Activated CD8-positive, alpha-beta T cell treated with anti-CD3 and anti-CD28 coated beads, Interleukin-2, amount 10 ng/mL, durations not matched to agents 7 days and 5 days (primary cell): ENCODE measurements around the gene OLFML2A. TPM values are rescaled to one million over a fixed set of nuclear protein-coding genes. Genes with fewer than 3 reads are reported as not detected.
A peak's percentile ranks its signal among the peaks of the same experiment; 100 is the strongest.

Source experiments
- ATAC-seq: fragments of 150-1000 bp; cut with Tn5 transposase; one replicate; pipeline ENCODE4 v1.10.0; 2021; ENCODE audit warnings: moderate library complexity
- CTCF ChIA-PET: fragments of 350-600 bp; sonication (Branson Sonifier 250); formaldehyde crosslinking; loops from one replicate; lab custom pipeline; 2021; ENCODE audit warnings: antibody characterized with exemption; lab: Charles Lee
- POLR2A ChIA-PET: fragments of 350-600 bp; sonication (Branson Sonifier 250); formaldehyde crosslinking; loops from one replicate; lab custom pipeline; 2021; ENCODE audit warnings: antibody characterized with exemption; lab: Charles Lee
- DNase-seq: peaks from one replicate; pipeline ENCODE4 v3.0.0-alpha.2; 2020
- H3K27ac Mint-ChIP-seq: one replicate; pipeline ENCODE4 v1.8.0; 2021; ENCODE audit warnings: mild to moderate bottlenecking, mixed read lengths
- H3K27me3 Mint-ChIP-seq: one replicate; pipeline ENCODE4 v1.8.0; 2021; ENCODE audit warnings: low read depth, mixed read lengths
- H3K36me3 Mint-ChIP-seq: one replicate; pipeline ENCODE4 v1.8.0; 2021; ENCODE audit warnings: low read depth, mixed read lengths
- H3K4me1 Mint-ChIP-seq: one replicate; pipeline ENCODE4 v1.8.0; 2021; ENCODE audit warnings: low read depth, mixed read lengths
- H3K4me3 Mint-ChIP-seq: one replicate; pipeline ENCODE4 v1.8.0; 2021; ENCODE audit warnings: mild to moderate bottlenecking, mixed read lengths
- H3K9me3 Mint-ChIP-seq: one replicate; pipeline ENCODE4 v1.8.0; 2022; ENCODE audit warnings: mixed read lengths; ENCODE audit not compliant: insufficient read depth
- total RNA-seq, 2 experiments: library from RNA; stranded (reverse); gene quantifications; one replicate each; pipeline ENCODE4 v1.2.3, GENCODE V29; 2021

OLFML2A gene
- total RNA-seq, 2 experiments from 2014 or later = not detected

GRCh38 chr9:124846969-124847368 lies 70.0 kb downstream of the OLFML2A start:
- H3K27me3 Mint-ChIP-seq = peaks cover 6% of the 10 kb centered on the region
- POLR2A ChIA-PET = no interaction called here
- no peaks in the 10 kb centered on the region for H3K9me3 Mint-ChIP-seq

GRCh38 chr9:124849801-124850200 lies 72.9 kb downstream of the OLFML2A start:
- no peaks in the 10 kb centered on the region for H3K9me3 Mint-ChIP-seq
- peaks cover 7% of the 10 kb centered on the region for H3K4me1 Mint-ChIP-seq
- DNase-seq = no peak
- POLR2A ChIA-PET = interaction anchor here (0.8 kb wide), 1 partner anchor 74 kb away, joined by 3 read pairs; no protein-coding TSS in a partner anchor
- peaks cover 6% of the 10 kb centered on the region for H3K27me3 Mint-ChIP-seq
- CTCF ChIA-PET = interaction anchor here (1.0 to 10.0 kb wide), 2 partner anchors 63 to 76 kb away, joined by 4 to 316 read pairs; partner anchors contain the start of genes NR6A1 and OLFML2A
- ATAC-seq = no peak
- H3K36me3 Mint-ChIP-seq = no peaks in the 10 kb centered on the region
- no peak overlapping the region for H3K4me3 Mint-ChIP-seq
- no peak overlapping the region for H3K27ac Mint-ChIP-seq

More at GRCh38 chr9:124846969-124847368, 70.0 kb downstream of the OLFML2A start:
- Mint-ChIP-seq H3K36me3 (no peaks in the 10 kb centered on the region), H3K4me1 (no peaks in the 10 kb centered on the region), H3K4me3 (no peak overlapping the region), H3K27ac (no peak overlapping the region)
- DNase-seq (no peak), ATAC-seq (no peak)
- CTCF ChIA-PET = interaction anchor here (1.1 to 1.4 kb wide), 2 partner anchors 72 to 74 kb away, joined by 3 to 7 read pairs; no protein-coding TSS in a partner anchor

GRCh38 chr9:124852121-124852828 lies 75.3 kb downstream of the OLFML2A start:
- DNase-seq (no peak), ATAC-seq (no peak)
- peak overlapping the region; percentile 61 for H3K4me3 Mint-ChIP-seq
- peaks cover 6% of the 10 kb centered on the region for H3K36me3 Mint-ChIP-seq
- H3K9me3 Mint-ChIP-seq = no peaks in the 10 kb centered on the region
- ChIA-PET CTCF (interaction anchor here (0.7 to 10.0 kb wide), 29 partner anchors 9 to 523 kb away, joined by 3 to 316 read pairs (median 5); partner anchors contain the start of genes ARPC5L, NR6A1, OLFML2A and RPL35), POLR2A (interaction anchor here (0.6 to 1.6 kb wide), 5 partner anchors 9 to 390 kb away, joined by 3 to 11 read pairs (median 4); partner anchors contain the start of genes ARPC5L, NR6A1 and RPL35)
- peaks cover 6% of the 10 kb centered on the region for H3K27me3 Mint-ChIP-seq
- H3K4me1 Mint-ChIP-seq = peaks cover 7% of the 10 kb centered on the region
- H3K27ac Mint-ChIP-seq = no peak overlapping the region

GRCh38 chr9:124852829-124853531 lies 76.0 kb downstream of the OLFML2A start, which contains the start of gene WDR38:
WDR38 (plus strand) TSS chr9:124853460; CDS start chr9:124853532, 72 bp downstream.
- Mint-ChIP-seq H3K27ac (peak within 1 kb of the TSS; percentile 47), H3K36me3 (peaks cover 13% of the 10 kb centered on the region), H3K4me1 (peaks cover 9% of the 10 kb centered on the region), H3K9me3 (no peaks in the 10 kb centered on the region), H3K4me3 (peak within 1 kb of the TSS; percentile 61), H3K27me3 (peaks cover 6% of the 10 kb centered on the region)
- ATAC-seq (peak; percentile 93), DNase-seq (peak; percentile 83)
- ChIA-PET POLR2A (interaction anchor here (0.6 to 2.4 kb wide), 9 partner anchors 9 to 389 kb away, joined by 3 to 17 read pairs (median 4); partner anchors contain the start of genes ARPC5L, NR6A1 and RPL35), CTCF (interaction anchor here (0.6 to 10.0 kb wide), 51 partner anchors 9 to 522 kb away, joined by 3 to 316 read pairs (median 4); partner anchors contain the start of genes ARPC5L, NR6A1, OLFML2A and RPL35)

GRCh38 chr9:124853605-124854143 lies 76.7 kb downstream of the OLFML2A start:
- H3K9me3 Mint-ChIP-seq = no peaks in the 10 kb centered on the region
- peak; percentile 1 for ATAC-seq
- ChIA-PET POLR2A (interaction anchor here (0.6 to 2.4 kb wide), 5 partner anchors 8 to 82 kb away, joined by 3 to 17 read pairs (median 3); partner anchors contain the start of genes ARPC5L and RPL35), CTCF (interaction anchor here (0.6 to 10.0 kb wide), 38 partner anchors 8 to 522 kb away, joined by 3 to 316 read pairs (median 5); partner anchors contain the start of genes ARPC5L, NR6A1, OLFML2A and RPL35)
- DNase-seq = no peak
- peaks cover 12% of the 10 kb centered on the region for H3K4me1 Mint-ChIP-seq
- peaks cover 20% of the 10 kb centered on the region for H3K36me3 Mint-ChIP-seq
- H3K27me3 Mint-ChIP-seq = peaks cover 6% of the 10 kb centered on the region
- no peak overlapping the region for H3K27ac Mint-ChIP-seq
- peak overlapping the region; percentile 17 for H3K4me3 Mint-ChIP-seq

- no peak for ATAC-seq
- Mint-ChIP-seq H3K27me3 (peaks cover 6% of the 10 kb centered on the region), H3K9me3 (no peaks in the 10 kb centered on the region), H3K27ac (peak overlapping the region; percentile 47), H3K36me3 (peaks cover 24% of the 10 kb centered on the region), H3K4me3 (no peak overlapping the region), H3K4me1 (peaks cover 14% of the 10 kb centered on the region)
- DNase-seq = no peak
- ChIA-PET POLR2A (interaction anchor here (0.6 to 2.4 kb wide), 4 partner anchors 8 to 82 kb away, joined by 3 to 17 read pairs (median 4); partner anchors contain the start of genes ARPC5L and RPL35), CTCF (interaction anchor here (1.0 to 10.0 kb wide), 28 partner anchors 8 to 508 kb away, joined by 3 to 316 read pairs (median 5); partner anchors contain the start of genes ARPC5L, NR6A1, OLFML2A and RPL35)
Observed at GRCh38 chr9:124854161-124854560, 77.2 kb downstream of the OLFML2A start.

- peaks cover 5% of the 10 kb centered on the region for H3K27me3 Mint-ChIP-seq
- H3K36me3 Mint-ChIP-seq = peaks cover 31% of the 10 kb centered on the region
- peaks cover 21% of the 10 kb centered on the region for H3K4me1 Mint-ChIP-seq
- H3K9me3 Mint-ChIP-seq = no peaks in the 10 kb centered on the region
- H3K4me3 Mint-ChIP-seq = no peak overlapping the region
- DNase-seq (no peak), ATAC-seq (no peak)
- POLR2A ChIA-PET = interaction anchor here (2.4 kb wide), 1 partner anchor 14 kb away, joined by 17 read pairs; no protein-coding TSS in a partner anchor
- H3K27ac Mint-ChIP-seq = peak overlapping the region; percentile 30
- CTCF ChIA-PET = interaction anchor here (1.0 to 10.0 kb wide), 8 partner anchors 12 to 209 kb away, joined by 3 to 316 read pairs (median 14); partner anchors contain the start of genes NR6A1 and OLFML2A
Observed at GRCh38 chr9:124854822-124855221, 77.9 kb downstream of the OLFML2A start.

- H3K9me3 Mint-ChIP-seq = no peaks in the 10 kb centered on the region
- POLR2A ChIA-PET = interaction anchor here (1.0 kb wide), 1 partner anchor 23 kb away, joined by 3 read pairs; no protein-coding TSS in a partner anchor
- peaks cover 28% of the 10 kb centered on the region for H3K4me1 Mint-ChIP-seq
- H3K27me3 Mint-ChIP-seq = peaks cover 2% of the 10 kb centered on the region
- ATAC-seq (no peak), DNase-seq (no peak)
- H3K36me3 Mint-ChIP-seq = peaks cover 38% of the 10 kb centered on the region
- CTCF ChIA-PET = interaction anchor here (0.9 to 10.0 kb wide), 3 partner anchors 81 to 238 kb away, joined by 3 to 316 read pairs (median 3); partner anchors contain the start of genes NR6A1 and OLFML2A
- no peak overlapping the region for H3K4me3 Mint-ChIP-seq
- H3K27ac Mint-ChIP-seq = no peak overlapping the region
Observed at GRCh38 chr9:124855566-124855943, 78.6 kb downstream of the OLFML2A start.

GRCh38 chr9:124855944-124856765 lies 79.2 kb downstream of the OLFML2A start:
- Mint-ChIP-seq H3K36me3 (peaks cover 44% of the 10 kb centered on the region), H3K4me1 (peaks cover 32% of the 10 kb centered on the region), H3K4me3 (no peak overlapping the region), H3K27me3 (no peaks in the 10 kb centered on the region), H3K9me3 (no peaks in the 10 kb centered on the region), H3K27ac (no peak overlapping the region)
- no peak for ATAC-seq
- POLR2A ChIA-PET = interaction anchor here (0.8 to 1.1 kb wide), 3 partner anchors 14 to 22 kb away, joined by 3 to 4 read pairs (median 3); no protein-coding TSS in a partner anchor
- DNase-seq = no peak
- CTCF ChIA-PET = interaction anchor here (0.9 to 10.0 kb wide), 3 partner anchors 82 to 239 kb away, joined by 3 to 316 read pairs (median 3); partner anchors contain the start of genes NR6A1 and OLFML2A
